NCI-H510A (cell line): ENCODE measurements around the gene ARHGAP42.

Experiments used
- DNase-seq: peaks from one replicate; lab custom pipeline; 2025; lab: John Stamatoyannopoulos, UW

Gene ARHGAP42

DNA sequence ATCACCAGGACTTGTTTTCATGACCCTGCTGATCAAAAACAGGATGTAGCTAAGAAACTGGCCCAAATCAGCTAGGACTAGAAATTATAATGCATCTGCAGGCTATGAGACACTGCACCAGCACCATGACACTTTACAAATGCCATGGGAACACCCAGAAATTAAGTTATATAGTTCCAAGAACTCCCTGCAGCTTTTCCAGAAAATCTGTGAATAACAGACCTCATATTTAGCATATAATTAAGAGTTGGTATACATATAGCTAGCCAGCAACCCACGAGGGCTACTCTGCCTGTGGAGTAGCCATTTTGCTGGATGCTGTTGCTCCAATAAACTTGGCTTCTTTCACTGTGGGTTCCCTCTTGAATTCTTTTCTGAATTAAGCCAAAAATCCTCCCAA is 341.6 kb downstream of the ARHGAP42 start:
- no peak for DNase-seq

DNA sequence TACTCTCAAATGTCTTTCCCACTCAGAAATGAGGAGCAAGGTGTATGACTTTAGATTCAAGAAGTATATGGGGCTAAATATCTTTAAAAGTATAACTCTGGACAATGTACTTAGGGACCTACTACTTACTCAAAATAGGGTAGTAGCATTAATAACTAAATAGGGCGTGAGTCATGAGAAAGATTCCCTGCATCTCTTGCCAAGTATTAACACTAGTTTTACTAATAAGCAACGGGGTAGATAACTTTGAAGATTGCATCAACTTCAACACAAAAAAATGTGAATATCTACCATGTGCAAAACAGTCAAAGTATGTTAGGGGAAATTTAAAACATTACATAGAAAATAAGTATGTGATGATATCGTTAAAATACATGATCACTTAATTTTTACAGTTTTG is 342.9 kb downstream of the ARHGAP42 start:
- DNase-seq = no peak

DNA sequence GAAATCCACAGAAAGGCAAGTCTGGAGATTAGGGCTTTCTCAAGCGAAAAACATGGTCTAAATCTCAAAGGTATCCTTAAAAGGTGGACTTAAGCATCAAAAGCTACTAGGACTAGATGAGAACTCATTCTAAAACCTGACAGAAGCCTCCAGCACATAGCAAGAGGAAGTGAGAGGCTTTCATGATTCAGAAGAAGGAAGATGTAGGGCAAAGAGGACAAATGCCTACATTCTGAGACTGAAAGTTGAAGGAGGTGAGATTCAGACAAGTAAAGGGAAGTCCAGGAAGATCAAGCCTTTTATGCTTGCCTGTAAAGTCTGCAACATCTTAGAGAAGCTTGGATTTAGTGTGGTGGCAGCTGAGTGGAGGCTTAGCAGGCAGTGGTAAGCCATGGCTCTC is 343.6 kb downstream of the ARHGAP42 start:
- DNase-seq = no peak

DNA sequence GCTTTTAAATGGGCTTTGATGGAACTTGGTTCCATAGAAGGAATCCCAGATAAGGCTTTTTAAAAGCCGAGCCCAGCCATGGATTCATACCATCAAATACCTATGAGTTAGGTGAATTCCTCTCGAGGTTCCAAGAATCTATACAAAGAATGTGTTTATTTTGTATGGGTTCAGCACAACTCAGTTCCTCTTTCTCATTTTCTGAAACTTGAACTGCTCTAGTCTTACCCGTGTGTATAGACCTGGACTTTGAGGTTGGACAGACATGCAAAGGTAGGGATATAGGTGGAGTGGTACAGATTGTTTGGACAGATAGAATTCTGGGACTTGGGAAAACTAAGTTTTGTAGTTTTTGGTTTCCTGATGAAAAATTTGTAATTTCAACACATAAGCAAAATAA is 344.6 kb downstream of the ARHGAP42 start:
- DNase-seq = no peak

DNA sequence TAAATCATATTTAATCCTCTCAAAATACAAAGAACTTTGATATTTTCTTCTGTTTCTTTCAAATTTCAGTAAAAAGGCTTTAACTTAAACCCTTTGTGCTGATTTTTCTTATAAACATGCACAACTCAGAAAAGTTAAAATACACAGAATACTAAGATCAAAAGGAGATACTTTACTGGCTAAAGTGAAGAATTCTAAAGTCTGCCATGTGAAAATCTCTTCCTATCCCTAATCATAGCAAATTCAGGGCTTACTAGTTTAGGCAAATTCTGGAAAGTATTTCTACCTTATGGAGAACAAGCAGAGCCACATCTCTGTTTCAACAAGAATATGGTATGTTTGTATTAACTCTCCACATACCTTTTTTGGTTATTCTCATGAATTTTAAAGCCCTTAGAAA is 345.9 kb downstream of the ARHGAP42 start:
- no peak for DNase-seq

DNA sequence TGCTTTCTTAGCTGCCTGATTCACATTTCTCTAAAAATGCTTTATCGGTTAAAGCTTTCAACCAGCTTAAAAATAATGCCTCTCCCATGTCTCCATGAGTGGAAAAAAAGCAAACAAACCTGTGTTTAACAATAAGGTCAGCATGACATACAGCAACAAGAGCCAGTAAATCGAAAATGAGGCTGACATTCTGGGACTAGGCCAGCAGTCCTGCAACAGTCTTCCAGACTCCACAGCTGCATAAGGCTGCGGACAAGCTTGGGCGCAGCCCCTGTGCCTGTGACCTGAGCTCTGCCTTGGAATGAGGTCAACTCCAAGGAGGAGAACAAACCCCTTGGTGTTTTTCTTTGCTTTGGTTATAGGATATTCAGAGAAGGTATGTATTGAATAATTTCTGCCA is 347.0 kb downstream of the ARHGAP42 start:
- no peak for DNase-seq

DNA sequence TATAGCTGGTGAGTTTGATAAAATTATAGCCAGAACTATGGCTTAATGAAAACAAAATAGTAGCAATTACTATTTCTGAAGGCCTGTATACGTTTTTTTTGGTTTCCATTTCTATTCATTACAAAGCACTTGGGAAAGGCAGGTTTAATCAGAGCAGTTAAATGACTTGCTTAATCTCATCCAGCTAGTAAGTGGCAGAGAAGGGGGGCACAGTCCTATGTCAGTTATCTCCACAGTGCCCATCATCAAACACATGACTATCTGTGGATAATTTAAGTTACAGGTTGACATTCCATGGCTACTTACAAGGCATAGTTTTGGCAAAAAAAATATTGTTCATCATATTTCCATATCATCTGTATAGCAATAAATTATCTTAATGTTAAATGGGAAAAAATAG is 348.8 kb downstream of the ARHGAP42 start:
- no peak for DNase-seq
